GM23338 (cell line): ENCODE measurements around the gene NOD1. TPM values are rescaled to one million over a fixed set of nuclear protein-coding genes. Genes with fewer than 3 reads are reported as not detected.

ENCODE experiments used
- ATAC-seq: fragments of 200-7000 bp; cut with Tn5 transposase; 3 replicates; pipeline ENCODE4 v1.9.1; 2020
- DNase-seq: peaks from one replicate; pipeline ENCODE4 v3.0.0-alpha.2; 2015; ENCODE audit warnings: low spot score
- H2AFZ ChIP-seq: fragments of 200-600 bp; sonication (generic); 2 replicates; pipeline ENCODE4 v1.8.0; 2016; ENCODE audit warnings: antibody characterized with exemption, mild to moderate bottlenecking, moderate library complexity
- H3F3A ChIP-seq: fragments of 200-600 bp; sonication (generic); replicated peaks from 2 replicates; pipeline ENCODE4 v1.8.0; 2017; ENCODE audit warnings: antibody characterized with exemption, mixed run types, low read depth
- H3K27ac ChIP-seq: fragments of 200-600 bp; sonication (generic); 2 replicates; pipeline ENCODE4 v1.6.1; 2016; ENCODE audit warnings: low read depth
- H3K27me3 ChIP-seq: fragments of 200-600 bp; sonication (generic); 2 replicates; pipeline ENCODE4 v1.8.0; 2016; ENCODE audit warnings: mild to moderate bottlenecking, mixed run types, moderate library complexity; ENCODE audit not compliant: insufficient read depth
- H3K36me3 ChIP-seq: fragments of 200-600 bp; sonication (generic); 2 replicates; pipeline ENCODE4 v1.8.0; 2016; ENCODE audit warnings: mild to moderate bottlenecking; ENCODE audit not compliant: insufficient read depth
- H3K4me1 ChIP-seq: fragments of 200-600 bp; sonication (generic); 2 replicates; pipeline ENCODE4 v1.8.0; 2016; ENCODE audit warnings: mild to moderate bottlenecking, moderate library complexity; ENCODE audit not compliant: insufficient read depth
- H3K4me2 ChIP-seq: fragments of 200-600 bp; sonication (generic); 2 replicates; pipeline ENCODE4 v1.7.1; 2017; ENCODE audit warnings: mixed run types
- H3K4me3 ChIP-seq: fragments of 200-600 bp; sonication (generic); 2 replicates; pipeline ENCODE4 v1.6.1; 2016; ENCODE audit warnings: mixed run types
- H3K79me2 ChIP-seq: fragments of 200-600 bp; sonication (generic); replicated peaks from 2 replicates; pipeline ENCODE4 v1.8.0; 2017; ENCODE audit warnings: mild to moderate bottlenecking; ENCODE audit not compliant: insufficient read depth
- H3K9me2 ChIP-seq: fragments of 200-600 bp; sonication (generic); 2 replicates; pipeline ENCODE4 v1.8.0; 2017; ENCODE audit not compliant: insufficient read depth
- H4K20me1 ChIP-seq: fragments of 200-600 bp; sonication (generic); replicated peaks from 2 replicates; pipeline ENCODE4 v1.8.0; 2017; ENCODE audit warnings: mild to moderate bottlenecking; ENCODE audit not compliant: insufficient read depth
- H3K27ac Mint-ChIP-seq: 2 replicates; pipeline ENCODE4 v1.8.0; 2020; ENCODE audit warnings: inconsistent platforms, mild to moderate bottlenecking, moderate library complexity, mixed read lengths
- H3K27me3 Mint-ChIP-seq: 3 replicates; pipeline ENCODE4 v1.8.0; 2022; ENCODE audit warnings: low read depth, mild to moderate bottlenecking, moderate library complexity, mixed read lengths, inconsistent platforms; ENCODE audit not compliant: insufficient read depth, poor library complexity
- H3K36me3 Mint-ChIP-seq: 3 replicates; pipeline ENCODE4 v1.8.0; 2021; ENCODE audit warnings: low read depth, mild to moderate bottlenecking, inconsistent platforms, moderate library complexity, mixed read lengths
- H3K4me1 Mint-ChIP-seq: 3 replicates; pipeline ENCODE4 v1.8.0; 2020; ENCODE audit warnings: mild to moderate bottlenecking, inconsistent platforms, mixed read lengths
- H3K4me3 Mint-ChIP-seq: 3 replicates; pipeline ENCODE4 v1.8.0; 2021; ENCODE audit warnings: moderate library complexity, mild to moderate bottlenecking, inconsistent platforms, mixed read lengths
- H3K9me3 Mint-ChIP-seq: 3 replicates; pipeline ENCODE4 v1.8.0; 2020; ENCODE audit warnings: moderate library complexity, mild to moderate bottlenecking, inconsistent platforms, mixed read lengths
- CREB1 ChIP-seq: fragments of 250-450 bp; sonication (Bioruptor Pico); IDR thresholded peaks from 2 replicates; pipeline ENCODE4 v1.5.0; 2020; ENCODE audit warnings: low read depth, mild to moderate bottlenecking, moderate library complexity
- CTCF ChIP-seq, 2 experiments: fragments of 200-600 bp in 1 of 2; sonication (generic) in 1 of 2; conservative IDR thresholded peaks; 2 replicates each; pipeline versions ENCODE4 v1.5.1 to v1.6.1; 2016 to 2017; ENCODE audit warnings: antibody characterized with exemption in 2 of 2, low read depth in 2 of 2, mild to moderate bottlenecking in 2 of 2, moderate library complexity in 1 of 2
- ETS1 ChIP-seq: IDR thresholded peaks from 2 replicates; pipeline ENCODE4 v1.6.1; 2016; ENCODE audit warnings: antibody characterized with exemption
- EZH2 ChIP-seq: fragments of 200-600 bp; sonication (generic); IDR thresholded peaks from one replicate; pipeline ENCODE4 v1.8.0; 2017; ENCODE audit warnings: antibody characterized with exemption, mild to moderate bottlenecking, low read depth; ENCODE audit not compliant: unreplicated experiment
- EZH2phosphoT487 ChIP-seq: fragments of 200-600 bp; sonication (generic); IDR thresholded peaks from one replicate; pipeline ENCODE4 v1.8.1; 2018; ENCODE audit warnings: antibody characterized with exemption; ENCODE audit not compliant: unreplicated experiment
- JUNB ChIP-seq: IDR thresholded peaks from one replicate; pipeline ENCODE4 v1.6.1; 2016; ENCODE audit warnings: antibody characterized with exemption; ENCODE audit not compliant: unreplicated experiment
- NANOG ChIP-seq: IDR thresholded peaks from 2 replicates; pipeline ENCODE4 v1.6.1; 2016; ENCODE audit warnings: antibody characterized with exemption, borderline replicate concordance
- POLR2AphosphoS5 ChIP-seq: IDR thresholded peaks from 2 replicates; pipeline ENCODE4 v1.6.1; 2016; ENCODE audit warnings: antibody characterized with exemption, low read depth
- REST ChIP-seq: IDR thresholded peaks from one replicate; pipeline ENCODE4 v1.6.1; 2018; ENCODE audit warnings: antibody characterized with exemption; ENCODE audit not compliant: unreplicated experiment
- STAT1 ChIP-seq: IDR thresholded peaks from one replicate; pipeline ENCODE4 v1.6.1; 2016; ENCODE audit warnings: antibody characterized with exemption; ENCODE audit not compliant: unreplicated experiment
- ZNF114 ChIP-seq: fragments of 250-450 bp; sonication (Bioruptor Pico); IDR thresholded peaks from 2 replicates; pipeline ENCODE4 v1.5.0; 2020; ENCODE audit warnings: mild to moderate bottlenecking, moderate library complexity
- ZNF331 ChIP-seq: fragments of 250-450 bp; sonication (Bioruptor Pico); IDR thresholded peaks from 2 replicates; pipeline ENCODE4 v1.5.0; 2020; ENCODE audit warnings: low read depth, mild to moderate bottlenecking, moderate library complexity
- ZNF462 ChIP-seq: fragments of 250-450 bp; sonication (Bioruptor Pico); IDR thresholded peaks from 2 replicates; pipeline ENCODE4 v1.5.0; 2020; ENCODE audit warnings: mild to moderate bottlenecking, moderate library complexity
- polyA plus RNA-seq: library from polyadenylated mRNA; unstranded; fragments of >200 nt; fragmentation: Nextera tagmentation; extraction: Ambion mirVana; gene quantifications from 2 replicates; pipeline ENCODE4 v1.2.1, GENCODE V29; 2016
- total RNA-seq: library from RNA; depleted of rRNA; stranded (reverse); fragments of >200 nt; shearing (Covaris generic); gene quantifications from 2 replicates; pipeline ENCODE4 v1.2.3, GENCODE V29; 2014

Gene NOD1
- total and polyA plus RNA-seq, 2 experiments from 2014 or later = 2.1 to 7.3 TPM

- ATAC-seq (peak; percentile 11), DNase-seq (peak; percentile 6)
- H3K27ac Mint-ChIP-seq = no peak overlapping the region
- peaks cover 3% of the 10 kb centered on the region for H3K27me3 Mint-ChIP-seq
- no peaks in the 10 kb centered on the region for H3K9me2 ChIP-seq
- no peak overlapping the region for H2AFZ ChIP-seq
- H3K9me3 Mint-ChIP-seq = peaks cover 12% of the 10 kb centered on the region; the same call in 2 of the 3 replicates
- H3K79me2 ChIP-seq = no peaks in the 10 kb centered on the region
- no peak overlapping the region for H3K4me2 ChIP-seq
- no peak overlapping the region for H3K4me3 Mint-ChIP-seq
- no peak overlapping the region for H3K27ac ChIP-seq
- H3K27me3 ChIP-seq = no peaks in the 10 kb centered on the region
- no peaks in the 10 kb centered on the region for H4K20me1 ChIP-seq
- no peaks in the 10 kb centered on the region for H3F3A ChIP-seq
- peaks cover 41% of the 10 kb centered on the region for H3K36me3 Mint-ChIP-seq
- no peaks in the 10 kb centered on the region; the same call in 1 of the 2 replicates for H3K36me3 ChIP-seq
- H3K4me3 ChIP-seq = no peak overlapping the region
- TF ChIP-seq EZH2 = no peak
- no peak for TF ChIP-seq ETS1
- TF ChIP-seq REST = no peak
- no peak for TF ChIP-seq CREB1
- no peak for TF ChIP-seq CTCF (conservative IDR thresholded peaks at IDR 0.05; ENCODE audit: low read depth in 2 of 2)
- TF ChIP-seq ZNF114 (CRISPR knock-in tag) = no peak
- no peak for TF ChIP-seq ZNF331 (CRISPR knock-in tag)
- no peak for TF ChIP-seq NANOG
- TF ChIP-seq ZNF462 (CRISPR knock-in tag) = no peak
- no peak for TF ChIP-seq EZH2phosphoT487
- TF ChIP-seq STAT1 = no peak
- TF ChIP-seq JUNB = no peak
- TF ChIP-seq POLR2AphosphoS5 = no peak
- H3K4me1 Mint-ChIP-seq = peaks cover 37% of the 10 kb centered on the region
- H3K4me1 ChIP-seq = peaks cover 22% of the 10 kb centered on the region
These were observed 44.3 kb downstream of the NOD1 start for GRCh38 chr7:30434140-30434799.
